Measurements from ENCODE around the gene FBXL19. TPM values are rescaled to one million over a fixed set of nuclear protein-coding genes. Genes with fewer than 3 reads are reported as not detected.

FBXL19 gene
- total RNA-seq, 1 donor from 2014 or later, result 14.5 TPM

DNA sequence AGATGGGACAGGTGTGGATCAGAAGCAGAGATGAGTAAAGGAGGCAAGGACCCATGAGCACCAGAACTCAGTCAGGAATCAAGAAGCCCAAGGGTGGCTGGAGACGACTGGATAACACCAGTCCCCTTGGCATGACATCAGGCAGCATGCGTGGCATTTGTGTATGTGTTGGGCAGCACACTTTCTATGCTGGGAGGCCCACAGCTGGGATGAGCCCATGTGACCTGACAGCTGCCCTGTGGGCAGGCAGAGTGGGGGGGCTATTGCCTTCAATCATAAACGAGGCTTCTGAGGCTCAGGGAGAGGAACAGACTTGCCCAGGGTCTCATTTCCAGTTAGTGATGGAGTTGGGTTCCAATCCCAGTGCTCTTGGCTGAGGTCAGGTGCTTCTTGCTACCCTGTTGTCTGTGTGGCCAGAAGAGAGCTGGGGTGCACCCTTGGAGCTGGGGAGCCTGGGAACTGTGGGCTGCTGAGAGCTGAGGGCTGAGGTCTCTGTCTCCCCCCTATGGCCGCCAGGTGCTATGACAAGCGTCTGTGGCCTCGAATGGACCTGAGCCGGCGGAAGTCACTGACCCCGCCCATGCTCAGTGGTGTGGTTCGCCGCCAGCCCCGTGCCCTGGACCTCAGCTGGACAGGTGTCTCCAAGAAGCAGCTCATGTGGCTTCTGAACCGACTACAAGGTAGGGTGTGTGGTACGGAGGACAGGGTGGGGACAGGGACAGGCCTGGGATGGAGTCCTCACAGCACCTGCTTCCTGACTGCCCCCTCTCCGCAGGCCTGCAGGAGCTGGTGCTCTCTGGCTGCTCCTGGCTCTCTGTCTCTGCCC lies 18.4 kb downstream of the FBXL19 start:
- intact Hi-C loops (cut with DNase I), result no loop called here
- peak; percentile 96 to 97 for ATAC-seq
- H3K27ac ChIP-seq, result no peak overlapping the region
- peaks cover 28% of the 10 kb centered on the region for H3K36me3 ChIP-seq
- TF ChIP-seq, protein P1, sequence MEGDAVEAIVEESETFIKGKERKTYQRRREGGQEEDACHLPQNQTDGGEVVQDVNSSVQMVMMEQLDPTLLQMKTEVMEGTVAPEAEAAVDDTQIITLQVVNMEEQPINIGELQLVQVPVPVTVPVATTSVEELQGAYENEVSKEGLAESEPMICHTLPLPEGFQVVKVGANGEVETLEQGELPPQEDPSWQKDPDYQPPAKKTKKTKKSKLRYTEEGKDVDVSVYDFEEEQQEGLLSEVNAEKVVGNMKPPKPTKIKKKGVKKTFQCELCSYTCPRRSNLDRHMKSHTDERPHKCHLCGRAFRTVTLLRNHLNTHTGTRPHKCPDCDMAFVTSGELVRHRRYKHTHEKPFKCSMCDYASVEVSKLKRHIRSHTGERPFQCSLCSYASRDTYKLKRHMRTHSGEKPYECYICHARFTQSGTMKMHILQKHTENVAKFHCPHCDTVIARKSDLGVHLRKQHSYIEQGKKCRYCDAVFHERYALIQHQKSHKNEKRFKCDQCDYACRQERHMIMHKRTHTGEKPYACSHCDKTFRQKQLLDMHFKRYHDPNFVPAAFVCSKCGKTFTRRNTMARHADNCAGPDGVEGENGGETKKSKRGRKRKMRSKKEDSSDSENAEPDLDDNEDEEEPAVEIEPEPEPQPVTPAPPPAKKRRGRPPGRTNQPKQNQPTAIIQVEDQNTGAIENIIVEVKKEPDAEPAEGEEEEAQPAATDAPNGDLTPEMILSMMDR (IDR thresholded peaks at IDR 0.05), result peak; percentile 87
- H3K9me3 ChIP-seq, result no peaks in the 10 kb centered on the region
- no peak overlapping the region for H3K4me3 ChIP-seq
- DNase-seq, result peak; percentile 90
- peaks cover 12% of the 10 kb centered on the region for H3K4me1 ChIP-seq
- H3K27me3 ChIP-seq (ENCODE audit: low read depth), result no peaks in the 10 kb centered on the region

DNA sequence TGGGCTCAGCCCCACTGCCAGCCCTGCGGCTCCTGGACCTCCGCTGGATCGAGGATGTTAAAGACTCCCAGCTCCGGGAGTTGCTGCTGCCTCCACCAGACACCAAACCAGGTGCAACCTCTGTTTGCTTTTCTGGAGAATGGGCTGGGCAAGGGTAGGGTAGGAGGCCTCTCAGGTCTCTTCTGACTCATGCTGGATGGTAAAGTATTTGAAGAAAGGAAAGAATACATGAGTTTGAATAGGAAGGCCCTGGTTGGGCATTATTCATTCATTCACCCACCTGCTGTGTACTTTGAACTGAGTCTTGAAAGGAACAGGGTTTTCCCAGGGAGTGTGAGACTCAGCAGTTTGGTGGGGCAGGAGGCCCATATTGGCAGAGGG lies 19.0 kb downstream of the FBXL19 start:
- intact Hi-C loops (cut with DNase I), result no loop called here
- no peak for ATAC-seq

DNA sequence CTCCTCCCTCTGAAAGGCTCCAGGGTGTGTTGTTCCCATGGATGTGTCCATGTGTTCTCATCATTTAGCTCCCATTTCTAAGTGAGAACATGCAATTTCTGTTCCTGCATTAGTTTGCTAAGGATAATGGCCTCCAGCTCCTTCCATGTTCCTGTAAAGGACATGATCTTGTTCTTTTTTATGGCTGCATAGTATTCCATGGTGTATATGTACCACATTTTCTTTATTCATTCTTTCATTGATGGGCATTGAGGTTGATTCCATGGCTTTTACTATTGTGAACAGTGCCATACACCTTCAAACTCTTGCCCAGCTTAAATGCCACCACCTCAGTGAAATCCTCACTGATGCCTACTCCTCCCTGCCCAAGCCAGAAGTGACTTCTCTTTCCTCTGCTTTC lies 21.0 kb downstream of the FBXL19 start:
- DNase-seq, result no peak
- peaks cover 26% of the 10 kb centered on the region for H3K36me3 ChIP-seq
- no peak for ATAC-seq

More for the DNA sequence above, 19.0 kb downstream of the FBXL19 start:
- Histone ChIP-seq H3K9me3 (no peaks in the 10 kb centered on the region), H3K27me3 (ENCODE audit: low read depth) (no peaks in the 10 kb centered on the region), H3K36me3 (peaks cover 26% of the 10 kb centered on the region), H3K4me1 (peaks cover 12% of the 10 kb centered on the region), H3K27ac (no peak overlapping the region), H3K4me3 (no peak overlapping the region)
- no peak for DNase-seq
- TF ChIP-seq, protein P1 (IDR thresholded peaks at IDR 0.05), result no peak

DNA sequence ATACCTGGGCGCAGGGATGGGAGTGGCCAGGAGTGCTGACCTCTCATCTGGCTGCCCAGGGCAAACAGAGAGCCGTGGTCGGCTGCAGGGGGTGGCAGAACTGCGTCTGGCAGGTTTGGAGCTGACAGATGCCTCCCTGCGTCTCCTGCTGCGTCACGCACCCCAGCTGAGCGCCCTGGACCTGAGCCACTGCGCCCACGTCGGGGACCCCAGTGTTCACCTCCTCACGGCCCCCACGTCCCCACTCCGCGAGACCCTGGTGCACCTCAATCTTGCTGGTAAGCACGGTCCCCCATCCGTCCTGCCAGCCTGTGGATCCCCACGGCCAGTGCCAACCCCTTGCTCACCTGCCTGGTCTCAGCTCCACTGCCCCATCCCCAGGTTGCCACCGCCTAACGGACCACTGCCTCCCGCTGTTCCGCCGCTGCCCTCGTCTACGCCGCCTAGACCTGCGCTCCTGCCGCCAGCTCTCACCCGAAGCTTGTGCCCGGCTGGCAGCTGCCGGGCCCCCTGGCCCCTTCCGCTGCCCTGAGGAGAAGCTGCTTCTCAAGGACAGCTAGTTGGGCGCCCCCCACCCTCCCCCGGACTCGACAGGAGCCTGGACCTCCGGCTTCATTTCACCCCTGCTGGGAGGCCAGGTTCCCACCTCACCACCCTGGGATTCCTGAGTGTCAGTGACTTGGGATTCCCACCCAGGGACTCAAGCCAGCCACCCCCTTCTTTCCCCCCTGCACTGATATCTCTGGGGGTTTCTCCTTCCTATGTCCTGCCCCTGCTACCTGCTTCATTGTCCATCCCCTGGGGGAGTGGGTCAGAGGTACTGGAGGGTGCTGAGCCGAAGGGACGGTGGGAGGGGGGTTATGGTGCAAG lies 23.5 kb downstream of the FBXL19 start:
- no peak for DNase-seq
- intact Hi-C loops (cut with DNase I), result no loop called here
- Histone ChIP-seq H3K4me1 (peaks cover 36% of the 10 kb centered on the region), H3K9me3 (no peaks in the 10 kb centered on the region), H3K4me3 (no peak overlapping the region), H3K27me3 (ENCODE audit: low read depth) (no peaks in the 10 kb centered on the region), H3K27ac (no peak overlapping the region), H3K36me3 (peaks cover 26% of the 10 kb centered on the region)
- TF ChIP-seq, protein P1 (IDR thresholded peaks at IDR 0.05), result no peak
- ATAC-seq, result no peak

More for the DNA sequence above, 21.0 kb downstream of the FBXL19 start:
- TF ChIP-seq, protein P1 (IDR thresholded peaks at IDR 0.05), result no peak
- H3K4me3 ChIP-seq, result no peak overlapping the region
- no peaks in the 10 kb centered on the region for H3K27me3 ChIP-seq (ENCODE audit: low read depth)
- no peaks in the 10 kb centered on the region for H3K9me3 ChIP-seq
- no peak overlapping the region for H3K27ac ChIP-seq
- H3K4me1 ChIP-seq, result peaks cover 18% of the 10 kb centered on the region
- intact Hi-C loops (cut with DNase I), result no loop called here

DNA sequence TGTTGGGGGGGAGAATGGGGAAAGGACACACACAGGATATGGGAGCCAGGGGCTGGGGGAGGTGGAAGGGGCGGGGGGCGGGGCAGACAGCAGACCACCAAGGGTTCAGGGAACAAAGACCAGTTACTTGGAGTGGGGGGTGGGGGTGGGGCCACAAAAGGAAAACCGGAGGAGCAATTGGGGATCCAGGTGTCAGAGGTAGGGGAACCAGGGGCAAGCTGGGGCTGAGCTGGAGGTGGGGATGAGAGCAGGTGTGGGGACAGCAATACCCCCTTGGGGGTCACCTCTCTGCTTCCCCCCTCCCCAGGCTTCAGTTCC lies 24.1 kb downstream of the FBXL19 start:
- no peaks in the 10 kb centered on the region for H3K27me3 ChIP-seq (ENCODE audit: low read depth)
- TF ChIP-seq, protein P1 (IDR thresholded peaks at IDR 0.05), result no peak
- ATAC-seq (no peak), DNase-seq (no peak)
- H3K27ac ChIP-seq, result peak overlapping the region; percentile 94
- peaks cover 32% of the 10 kb centered on the region for H3K4me1 ChIP-seq
- intact Hi-C loops (cut with DNase I), result no loop called here
- H3K9me3 ChIP-seq, result no peaks in the 10 kb centered on the region
- no peak overlapping the region for H3K4me3 ChIP-seq
- H3K36me3 ChIP-seq, result peaks cover 21% of the 10 kb centered on the region
